GM12878 (cell line): Measurements from ENCODE around the gene SLC25A40. TPM values are rescaled to one million over a fixed set of nuclear protein-coding genes. Genes with fewer than 3 reads are reported as not detected.

Source experiments
- ATAC-seq: fragments of 200-7000 bp; cut with Tn5 transposase; 3 replicates; pipeline ENCODE4 v1.9.1; 2020; ENCODE audit warnings: mild to moderate bottlenecking, moderate library complexity
- BruUV-seq: library from RNA; stranded (reverse); fragments of 400-500 nt; replicated peaks from 2 replicates; lab custom pipeline; 2021; lab: Mats Ljungman, UMichigan
- CTCF ChIA-PET: fragments of 300-600 bp; sonication (Branson Sonifier 250); formaldehyde crosslinking; extraction: SDS; loops from one replicate; lab custom pipeline; 2021; ENCODE audit warnings: inconsistent platforms; lab: Yijun Ruan, JAX
- POLR2A ChIA-PET: fragments of 350-600 bp; formaldehyde crosslinking; extraction: SDS; loops from one replicate; lab custom pipeline; 2021; ENCODE audit warnings: inconsistent platforms; lab: Charles Lee
- RAD21 ChIA-PET: fragments of 300-600 bp; sonication (Branson Sonifier 250); formaldehyde crosslinking; loops from one replicate; lab custom pipeline; 2023; ENCODE audit warnings: antibody characterized with exemption; ENCODE audit not compliant: unreplicated experiment; lab: Charles Lee
- SMC1A ChIA-PET: fragments of 300-600 bp; sonication (Branson Sonifier 250); formaldehyde crosslinking; loops from one replicate; lab custom pipeline; 2023; ENCODE audit not compliant: unreplicated experiment, uncharacterized antibody; lab: Charles Lee
- DNase-seq: peaks from one replicate; pipeline ENCODE4 v3.0.0-alpha.2; 2011; ENCODE audit warnings: low read depth, low spot score
- FAIRE-seq: peaks from 3 replicates; lab custom pipeline; 2011; peaks lifted over from hg19 to GRCh38; lab: Jason Lieb, UNC
- H2AFZ ChIP-seq: 2 replicates; pipeline ENCODE4 v1.6.0; 2011; ENCODE audit warnings: low read depth, low read length, control low read depth; ENCODE audit not compliant: control insufficient read depth
- H3K27ac ChIP-seq: 2 replicates; pipeline ENCODE4 v1.5.1; 2011; ENCODE audit warnings: control low read depth; ENCODE audit not compliant: control insufficient read depth, insufficient read depth
- H3K27me3 ChIP-seq, 2 experiments: replicated peaks in 1 of 2; 2 replicates each; pipeline versions ENCODE4 v1.6.0 to v1.6.1; 2011; ENCODE audit warnings: low read length in 1 of 2; ENCODE audit not compliant: control insufficient read depth in 2 of 2, insufficient read depth in 2 of 2
- H3K36me3 ChIP-seq, 2 experiments: 2 replicates each; pipeline ENCODE4 v1.5.1; 2011; ENCODE audit warnings: low read length in 1 of 2; ENCODE audit not compliant: control insufficient read depth in 2 of 2, insufficient read depth in 2 of 2
- H3K4me1 ChIP-seq: 2 replicates; pipeline ENCODE4 v1.6.1; 2011; ENCODE audit warnings: mild to moderate bottlenecking, low read length, moderate library complexity, mixed read lengths; ENCODE audit not compliant: control insufficient read depth, insufficient read depth
- H3K4me2 ChIP-seq: 2 replicates; pipeline ENCODE4 v1.6.0; 2011; ENCODE audit warnings: control low read depth; ENCODE audit not compliant: control insufficient read depth, insufficient read depth
- H3K4me3 ChIP-seq: fragments of 200-600 bp; sonication (generic); 2 replicates; pipeline ENCODE4 v1.5.1; 2016
- H3K79me2 ChIP-seq: 2 replicates; pipeline ENCODE4 v1.6.0; 2011; ENCODE audit warnings: low read length; ENCODE audit not compliant: control insufficient read depth, insufficient read depth
- H3K9ac ChIP-seq: 2 replicates; pipeline ENCODE4 v1.8.0; 2011; ENCODE audit warnings: low read length, control low read depth, mixed read lengths; ENCODE audit not compliant: control insufficient read depth, insufficient read depth
- H3K9me3 ChIP-seq: replicated peaks from 3 replicates; pipeline ENCODE4 v1.5.1; 2011; ENCODE audit warnings: mild to moderate bottlenecking, low read length; ENCODE audit not compliant: control insufficient read depth, insufficient read depth
- H4K20me1 ChIP-seq: 2 replicates; pipeline ENCODE4 v1.6.0; 2011; ENCODE audit not compliant: control insufficient read depth, insufficient read depth
- ATF3 ChIP-seq: IDR thresholded peaks from 2 replicates; pipeline ENCODE4 v1.6.1; 2011; ENCODE audit warnings: low read depth, mild to moderate bottlenecking, low read length, moderate library complexity, borderline replicate concordance; ENCODE audit errors: extremely low read depth
- BCLAF1 ChIP-seq: fragments of 450-650 bp; IDR thresholded peaks from 2 replicates; pipeline ENCODE4 v1.6.1; 2017; ENCODE audit warnings: antibody characterized with exemption, mild to moderate bottlenecking, moderate library complexity
- CREM ChIP-seq: IDR thresholded peaks from 2 replicates; pipeline ENCODE4 v1.6.1; 2014; ENCODE audit warnings: antibody characterized with exemption, low read depth
- CTCF ChIP-seq, 3 experiments: IDR thresholded peaks in 2 of 3; conservative IDR thresholded peaks in 1 of 3; 2 replicates each; pipeline ENCODE4 v1.5.1; 2011; ENCODE audit warnings: low read depth in 3 of 3, low read length in 3 of 3, mild to moderate bottlenecking in 3 of 3, control low read depth in 2 of 3, moderate library complexity in 2 of 3, inconsistent platforms in 1 of 3, mixed read lengths in 1 of 3; ENCODE audit not compliant: control insufficient read depth in 2 of 3, insufficient read depth in 1 of 3; ENCODE audit errors: extremely low read depth in 1 of 3
- EED ChIP-seq: sonication (generic); IDR thresholded peaks from 2 replicates; pipeline ENCODE4 v1.6.1; 2016; ENCODE audit warnings: antibody characterized with exemption, low read depth
- FOXK2 ChIP-seq: fragments of 450-650 bp; IDR thresholded peaks from 2 replicates; pipeline ENCODE4 v1.6.1; 2017; ENCODE audit warnings: mild to moderate bottlenecking, moderate library complexity
- HDAC2 ChIP-seq: fragments of 200-600 bp; sonication (generic); IDR thresholded peaks from 2 replicates; pipeline ENCODE4 v1.6.1; 2017
- HDAC6 ChIP-seq: fragments of 200-600 bp; sonication (generic); IDR thresholded peaks from one replicate; pipeline ENCODE4 v1.8.0; 2017; ENCODE audit warnings: antibody characterized with exemption; ENCODE audit not compliant: unreplicated experiment
- IKZF1 ChIP-seq: fragments of 450-650 bp; conservative IDR thresholded peaks from 2 replicates; pipeline ENCODE4 v1.6.1; 2017; ENCODE audit warnings: antibody characterized with exemption, mild to moderate bottlenecking
- MYB ChIP-seq: fragments of 150-350 bp; IDR thresholded peaks from 2 replicates; pipeline ENCODE4 v1.6.1; 2014; ENCODE audit warnings: mild to moderate bottlenecking, low read depth, low read length, borderline replicate concordance
- PAX8 ChIP-seq: fragments of 450-650 bp; IDR thresholded peaks from 2 replicates; pipeline ENCODE4 v1.6.1; 2017; ENCODE audit warnings: mild to moderate bottlenecking, moderate library complexity
- RELA ChIP-seq: fragments of 450-650 bp; IDR thresholded peaks from 2 replicates; pipeline ENCODE4 v1.8.0; 2014; ENCODE audit warnings: borderline replicate concordance; ENCODE audit not compliant: partially characterized antibody
- SIX5 ChIP-seq: IDR thresholded peaks from 2 replicates; pipeline ENCODE4 v1.6.1; 2011; ENCODE audit warnings: mild to moderate bottlenecking, low read depth, low read length, moderate library complexity; ENCODE audit not compliant: severe bottlenecking
- SMAD1 ChIP-seq: fragments of 450-650 bp; IDR thresholded peaks from 2 replicates; pipeline ENCODE4 v1.6.1; 2018; ENCODE audit warnings: mild to moderate bottlenecking, low read depth; ENCODE audit not compliant: partially characterized antibody
- TARDBP ChIP-seq: IDR thresholded peaks from 2 replicates; pipeline ENCODE4 v1.6.1; 2016; ENCODE audit warnings: borderline replicate concordance
- TCF7 ChIP-seq: IDR thresholded peaks from 2 replicates; pipeline ENCODE4 v1.6.1; 2014; ENCODE audit warnings: antibody characterized with exemption, borderline replicate concordance
- WGBS: methylation state at CpG from one replicate; pipeline ENCODE4 v1.1.6; 2016; ENCODE audit warnings: low lambda C conversion rate; ENCODE audit not compliant: insufficient replicate concordance, insufficient coverage; ENCODE audit errors: missing lambda C conversion rate; 5-methylcytosine and 5-hydroxymethylcytosine counted together
- in situ Hi-C: fragments of 300-500 bp; cut with MboI; formaldehyde crosslinking; loops from 9 replicates; pipeline ENCODE4 v1.14.3; 2018; ENCODE audit warnings: mixed read lengths
- intact Hi-C: fragments of 100-400 bp; cut with micrococcal nuclease; formaldehyde crosslinking; loops from one replicate; pipeline ENCODE4 v1.14.2; 2022; ENCODE audit not compliant: unreplicated experiment
- polyA plus RNA-seq, 11 experiments: library from polyadenylated mRNA; depleted of rRNA in 4 of 11; unstranded in 6 of 11; stranded (reverse) in 5 of 11; fragments of >200 nt; fragmentation: Nextera tagmentation in 4 of 11; fragmentation: Illumina TruSeq in 1 of 11; extraction: Ambion mirVana in 4 of 11; extraction: Trizol in 1 of 11; gene quantifications; 1 replicate in 1 of 11; 2 replicates in 10 of 11; pipeline versions ENCODE4 v1.2.1 to v1.2.3, GENCODE V29; 2011 to 2016; ENCODE audit warnings: inconsistent platforms in 2 of 11, missing spikeins in 2 of 11, low read depth in 1 of 11
- total RNA-seq, 4 experiments: library from RNA; depleted of rRNA in 3 of 4; stranded (reverse); fragments of >200 nt in 3 of 4; fragmentation: Illumina TruSeq in 1 of 4; extraction: Trizol in 1 of 4; gene quantifications; 2 replicates each; pipeline versions ENCODE4 v1.2.1 to v1.2.3, GENCODE V29; 2013 to 2021
- TF ChIP-seq, protein P1 (sequence below): fragments of 450-650 bp; formaldehyde crosslinking; IDR thresholded peaks from 2 replicates; pipeline ENCODE4 v1.4.0; 2020; ENCODE audit warnings: mild to moderate bottlenecking, moderate library complexity

SLC25A40 gene
- total and polyA plus RNA-seq, 10 of the 15 experiments (the other 5 are each of a cell fraction or from before 2014, with no cell fraction given) = 15.8 to 60.3 (median 22.2) TPM

DNA sequence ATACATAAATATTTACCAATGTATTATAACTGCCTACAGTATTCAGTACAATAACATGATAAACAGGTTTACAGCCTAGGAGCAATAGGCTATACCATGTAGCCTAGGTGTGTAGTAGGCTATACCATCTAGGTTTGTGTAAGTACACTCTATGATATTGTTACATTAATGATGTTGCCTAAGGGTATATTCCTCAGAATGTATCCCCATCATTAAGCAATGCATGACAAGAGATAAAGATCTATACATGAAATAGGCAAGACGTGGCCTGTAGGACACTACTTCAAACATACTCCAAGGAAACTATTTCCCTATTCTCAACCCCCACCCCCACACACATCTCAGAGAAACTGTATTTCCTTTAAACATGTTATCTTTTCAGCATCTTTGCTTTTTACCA is 42.6 kb upstream of the SLC25A40 start:
- Histone ChIP-seq H3K4me2 (no peak overlapping the region), H4K20me1 (no peaks in the 10 kb centered on the region), H3K9me3 (no peaks in the 10 kb centered on the region; the same call in 2 of the 3 replicates), H3K9ac (no peak overlapping the region), H3K4me1 (no peaks in the 10 kb centered on the region; the same call in 1 of the 2 replicates), H3K27ac (no peak overlapping the region), H3K4me3 (no peak overlapping the region), H2AFZ (no peak overlapping the region), H3K36me3 (no peaks in the 10 kb centered on the region), H3K79me2 (peaks cover 13% of the 10 kb centered on the region), H3K27me3 (no peaks in the 10 kb centered on the region)
- ChIA-PET POLR2A (no interaction called here), SMC1A (interaction anchor here (0.8 to 2.6 kb wide), 4 partner anchors 9 to 23 kb away, joined by 3 to 9 read pairs (median 4); no protein-coding TSS in a partner anchor), CTCF (interaction anchor here (1.3 to 4.7 kb wide), 2 partner anchors 17 to 32 kb away, joined by 4 to 14 read pairs; no protein-coding TSS in a partner anchor), RAD21 (no interaction called here)
- no peak for DNase-seq
- BruUV-seq = no TSS peak
- 89% methylated on average over 1 of the region's 1 CpG for WGBS
- in situ Hi-C loops (no loop called here), intact Hi-C loops (no loop called here)
- no peak for FAIRE-seq
- 0 out of 3 replicates have a peak, but pooled peaks have one; percentile 5 for ATAC-seq
- TF ChIP-seq HDAC6 = no peak
- TF ChIP-seq EED = no peak
- no peak for TF ChIP-seq SMAD1
- TF ChIP-seq CTCF (IDR thresholded peaks at IDR 0.05 in 2 of 3, conservative IDR thresholded peaks at IDR 0.05 in 1 of 3; ENCODE audit: control insufficient read depth in 2 of 3, extremely low read depth in 1 of 3, insufficient read depth in 1 of 3, low read depth in 3 of 3, low read length in 3 of 3) = no peak
- no peak for TF ChIP-seq ATF3
- TF ChIP-seq TARDBP = no peak
- no peak for TF ChIP-seq IKZF1
- TF ChIP-seq, protein P1, sequence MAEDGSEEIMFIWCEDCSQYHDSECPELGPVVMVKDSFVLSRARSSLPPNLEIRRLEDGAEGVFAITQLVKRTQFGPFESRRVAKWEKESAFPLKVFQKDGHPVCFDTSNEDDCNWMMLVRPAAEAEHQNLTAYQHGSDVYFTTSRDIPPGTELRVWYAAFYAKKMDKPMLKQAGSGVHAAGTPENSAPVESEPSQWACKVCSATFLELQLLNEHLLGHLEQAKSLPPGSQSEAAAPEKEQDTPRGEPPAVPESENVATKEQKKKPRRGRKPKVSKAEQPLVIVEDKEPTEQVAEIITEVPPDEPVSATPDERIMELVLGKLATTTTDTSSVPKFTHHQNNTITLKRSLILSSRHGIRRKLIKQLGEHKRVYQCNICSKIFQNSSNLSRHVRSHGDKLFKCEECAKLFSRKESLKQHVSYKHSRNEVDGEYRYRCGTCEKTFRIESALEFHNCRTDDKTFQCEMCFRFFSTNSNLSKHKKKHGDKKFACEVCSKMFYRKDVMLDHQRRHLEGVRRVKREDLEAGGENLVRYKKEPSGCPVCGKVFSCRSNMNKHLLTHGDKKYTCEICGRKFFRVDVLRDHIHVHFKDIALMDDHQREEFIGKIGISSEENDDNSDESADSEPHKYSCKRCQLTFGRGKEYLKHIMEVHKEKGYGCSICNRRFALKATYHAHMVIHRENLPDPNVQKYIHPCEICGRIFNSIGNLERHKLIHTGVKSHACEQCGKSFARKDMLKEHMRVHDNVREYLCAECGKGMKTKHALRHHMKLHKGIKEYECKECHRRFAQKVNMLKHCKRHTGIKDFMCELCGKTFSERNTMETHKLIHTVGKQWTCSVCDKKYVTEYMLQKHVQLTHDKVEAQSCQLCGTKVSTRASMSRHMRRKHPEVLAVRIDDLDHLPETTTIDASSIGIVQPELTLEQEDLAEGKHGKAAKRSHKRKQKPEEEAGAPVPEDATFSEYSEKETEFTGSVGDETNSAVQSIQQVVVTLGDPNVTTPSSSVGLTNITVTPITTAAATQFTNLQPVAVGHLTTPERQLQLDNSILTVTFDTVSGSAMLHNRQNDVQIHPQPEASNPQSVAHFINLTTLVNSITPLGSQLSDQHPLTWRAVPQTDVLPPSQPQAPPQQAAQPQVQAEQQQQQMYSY (CRISPR knock-in tag) = no peak
- TF ChIP-seq RELA = no peak
- TF ChIP-seq PAX8 = no peak
- TF ChIP-seq MYB = no peak
- no peak for TF ChIP-seq HDAC2
- TF ChIP-seq TCF7 = no peak
- no peak for TF ChIP-seq CREM
- TF ChIP-seq SIX5 = no peak
- no peak for TF ChIP-seq BCLAF1
- no peak for TF ChIP-seq FOXK2
